ENCODE measurements around the gene SDK1.

The SDK1 gene

DNA sequence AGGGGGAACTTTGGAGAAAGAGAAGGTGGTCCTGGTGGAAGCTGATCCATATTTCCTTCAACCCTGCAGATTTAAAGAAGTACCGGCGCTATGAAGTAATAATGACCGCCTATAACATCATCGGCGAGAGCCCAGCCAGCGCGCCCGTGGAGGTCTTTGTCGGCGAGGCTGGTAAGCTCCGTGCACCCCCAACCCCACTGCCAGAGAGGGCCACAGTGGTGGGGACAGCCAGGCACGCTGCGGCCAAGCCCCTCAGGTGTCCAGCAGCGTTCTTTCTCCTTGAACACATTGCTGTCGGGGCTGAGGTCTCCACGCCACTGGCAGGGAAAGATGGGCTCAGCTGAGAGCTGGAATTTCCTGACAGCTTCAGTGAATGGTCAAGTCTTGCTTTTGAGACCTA, 877.4 kb downstream of the SDK1 start:
- DNase-seq (ENCODE audit: low read depth): no peak

DNA sequence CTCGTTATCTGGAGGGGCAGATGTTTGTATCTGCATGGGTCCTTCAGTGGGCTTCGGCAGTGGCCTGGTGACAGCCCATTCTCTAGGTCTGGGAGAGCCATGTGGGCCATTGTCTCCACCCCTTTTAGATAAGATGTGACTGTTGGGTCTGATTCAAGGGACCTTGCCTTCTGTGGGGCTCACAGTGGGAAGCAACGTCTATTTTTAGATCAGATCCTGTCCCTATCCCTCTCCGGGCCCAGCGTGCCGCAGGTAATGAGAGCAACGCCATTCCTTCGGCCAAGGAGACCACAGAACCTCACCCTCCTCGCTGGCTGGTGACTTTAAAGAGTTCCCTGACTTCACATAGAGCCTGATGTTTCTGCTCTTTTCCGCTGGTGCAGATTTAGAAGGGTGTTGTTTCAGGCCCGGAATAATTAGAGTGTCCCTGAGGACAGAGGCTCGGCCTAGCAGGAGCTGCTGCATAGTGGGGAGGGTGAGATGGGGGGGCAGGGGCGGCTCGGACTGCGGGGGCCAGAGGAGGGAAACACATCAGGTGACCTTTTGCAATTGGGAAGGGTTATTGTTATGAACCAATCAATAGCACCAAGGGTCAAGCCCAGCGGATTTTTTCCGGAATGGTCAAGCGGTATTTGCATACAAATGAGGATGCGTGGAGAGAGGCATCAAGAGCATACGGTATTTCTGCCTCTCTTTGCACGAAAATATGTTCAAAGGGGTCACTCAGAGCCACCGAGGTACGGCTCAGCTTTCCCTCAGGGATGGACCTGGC, 878.0 kb downstream of the SDK1 start:
- DNase-seq (ENCODE audit: low read depth): no peak

GRCh38 chr7:4179688-4180380, 878.8 kb downstream of the SDK1 start:
- DNase-seq (ENCODE audit: low read depth): no peak

DNA sequence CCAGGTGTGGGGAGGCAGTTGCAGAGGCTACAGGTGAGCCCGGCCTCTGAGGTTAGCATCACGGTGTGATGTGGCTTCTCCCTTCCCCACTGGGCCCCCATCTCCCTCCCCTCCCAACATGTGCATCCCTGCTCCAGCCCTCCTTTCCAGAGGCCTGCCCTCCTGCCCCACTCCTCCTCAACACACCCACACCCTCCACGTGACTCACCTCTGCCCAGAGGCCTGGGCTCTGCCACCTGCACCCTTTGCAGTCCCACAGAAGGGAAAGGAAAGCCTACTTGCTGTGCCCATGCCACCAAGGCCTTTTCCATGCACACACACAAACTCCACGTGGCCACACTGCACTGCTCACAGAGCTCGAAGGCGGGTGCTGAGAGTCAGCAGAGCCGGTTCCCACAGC, 880.4 kb downstream of the SDK1 start:
- no peak for DNase-seq (ENCODE audit: low read depth)

GRCh38 chr7:4182605-4183300, 881.7 kb downstream of the SDK1 start:
- no peak for DNase-seq (ENCODE audit: low read depth)

DNA sequence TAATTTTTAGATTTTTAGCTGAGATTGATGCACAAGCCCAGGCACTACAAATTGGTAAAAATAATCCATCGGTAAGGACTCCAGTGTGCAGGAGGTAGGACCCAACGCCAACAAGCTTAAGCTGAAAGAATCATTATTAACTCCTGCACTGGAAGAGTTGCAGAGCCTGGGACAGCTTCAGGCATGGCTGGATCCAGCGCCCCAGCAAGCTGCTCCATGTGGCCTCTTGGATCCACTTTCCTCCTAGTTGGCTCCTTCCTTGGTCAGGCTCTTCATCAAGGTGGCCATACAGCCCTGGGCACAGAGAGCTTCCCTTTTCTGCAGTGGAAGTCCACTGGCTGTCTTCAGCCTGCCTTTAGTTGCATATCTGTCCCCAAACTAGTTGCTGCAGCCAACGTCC, 883.6 kb downstream of the SDK1 start:
- DNase-seq (ENCODE audit: low read depth): no peak

DNA sequence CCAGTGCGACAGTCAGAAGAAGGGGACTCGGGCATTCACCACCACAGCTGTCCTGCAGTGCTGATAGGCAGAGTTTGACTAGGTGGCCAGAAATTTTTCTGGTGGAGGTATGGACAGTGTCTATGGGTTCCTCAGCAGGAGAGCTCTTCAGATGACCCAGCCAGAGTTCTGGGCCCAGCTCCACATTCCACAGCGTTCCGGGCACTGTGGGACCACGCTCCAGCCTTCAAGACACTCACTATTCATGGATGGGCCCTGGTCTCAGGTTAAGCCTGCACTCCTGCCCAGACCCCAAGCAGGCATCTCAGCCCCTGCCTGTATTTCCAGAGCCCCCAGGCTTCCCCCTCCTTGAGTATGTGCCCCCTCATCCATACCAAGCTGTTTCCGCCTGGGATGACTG, 884.1 kb downstream of the SDK1 start:
- no peak for DNase-seq (ENCODE audit: low read depth)

DNA sequence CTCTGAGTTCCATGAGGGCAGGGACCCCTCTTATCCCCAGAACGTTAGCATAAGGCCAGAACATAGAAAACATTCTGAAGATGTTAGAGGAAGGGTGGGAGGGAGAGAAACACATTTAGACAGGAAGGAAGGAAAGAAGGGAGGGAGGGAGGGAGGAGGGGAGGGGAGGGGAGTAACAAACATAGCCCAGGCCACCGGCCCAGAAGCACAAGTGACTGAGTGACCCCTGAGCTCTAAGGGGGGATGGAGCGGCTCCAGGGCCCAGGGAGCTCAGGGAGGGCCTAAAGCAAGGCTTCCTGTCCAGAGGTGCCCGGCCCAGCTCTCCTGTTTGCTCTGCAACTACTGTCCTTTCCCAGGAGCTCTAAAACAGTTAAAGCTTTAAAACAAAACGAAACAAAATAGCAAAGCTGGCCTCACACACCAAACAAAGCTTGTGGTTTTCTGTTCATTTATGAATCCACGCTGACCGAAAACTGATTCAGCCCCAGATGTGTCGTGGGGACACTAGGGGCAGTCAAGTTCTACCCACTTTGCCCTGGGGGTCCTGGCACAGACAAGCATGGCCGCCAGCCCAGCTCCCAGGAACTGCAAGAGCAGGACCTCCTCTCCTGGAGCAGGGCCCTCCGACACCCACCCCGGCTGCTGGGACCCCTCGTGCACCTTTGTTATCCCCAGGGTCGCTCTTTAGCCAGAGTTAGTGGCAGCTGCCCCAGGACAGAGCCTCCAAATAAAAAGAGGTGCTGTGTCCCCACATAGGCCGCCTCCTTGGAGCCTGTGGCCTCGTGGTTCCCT, 884.9 kb downstream of the SDK1 start:
- DNase-seq (ENCODE audit: low read depth): no peak

- DNase-seq (ENCODE audit: low read depth): no peak
Measured at GRCh38 chr7:4186513-4186780, 885.4 kb downstream of the SDK1 start.

GRCh38 chr7:4188651-4189050, 887.6 kb downstream of the SDK1 start:
- no peak for DNase-seq (ENCODE audit: low read depth)

DNA sequence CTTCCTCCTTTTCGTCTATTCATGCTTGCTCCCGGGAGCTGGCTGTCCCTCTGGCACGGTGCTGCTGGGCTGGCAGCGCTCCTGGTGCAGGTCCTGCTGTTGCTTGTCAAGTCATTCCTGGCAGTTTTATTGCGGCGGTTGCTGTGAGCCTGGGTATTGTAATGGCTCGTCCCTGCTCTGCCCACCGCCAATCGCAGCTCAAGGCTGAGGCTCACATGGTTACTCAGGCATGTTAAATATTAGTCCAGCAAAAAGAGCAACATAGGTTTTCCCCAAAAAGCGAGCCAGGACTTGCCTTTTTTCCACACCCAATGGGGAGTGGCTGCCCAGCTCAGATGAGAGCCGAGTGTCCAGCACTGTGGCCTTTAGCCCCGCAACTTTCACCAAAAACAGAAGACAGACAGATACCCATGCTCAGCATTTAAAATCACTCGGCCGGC, 888.1 kb downstream of the SDK1 start:
- DNase-seq (ENCODE audit: low read depth): peak; percentile 43

DNA sequence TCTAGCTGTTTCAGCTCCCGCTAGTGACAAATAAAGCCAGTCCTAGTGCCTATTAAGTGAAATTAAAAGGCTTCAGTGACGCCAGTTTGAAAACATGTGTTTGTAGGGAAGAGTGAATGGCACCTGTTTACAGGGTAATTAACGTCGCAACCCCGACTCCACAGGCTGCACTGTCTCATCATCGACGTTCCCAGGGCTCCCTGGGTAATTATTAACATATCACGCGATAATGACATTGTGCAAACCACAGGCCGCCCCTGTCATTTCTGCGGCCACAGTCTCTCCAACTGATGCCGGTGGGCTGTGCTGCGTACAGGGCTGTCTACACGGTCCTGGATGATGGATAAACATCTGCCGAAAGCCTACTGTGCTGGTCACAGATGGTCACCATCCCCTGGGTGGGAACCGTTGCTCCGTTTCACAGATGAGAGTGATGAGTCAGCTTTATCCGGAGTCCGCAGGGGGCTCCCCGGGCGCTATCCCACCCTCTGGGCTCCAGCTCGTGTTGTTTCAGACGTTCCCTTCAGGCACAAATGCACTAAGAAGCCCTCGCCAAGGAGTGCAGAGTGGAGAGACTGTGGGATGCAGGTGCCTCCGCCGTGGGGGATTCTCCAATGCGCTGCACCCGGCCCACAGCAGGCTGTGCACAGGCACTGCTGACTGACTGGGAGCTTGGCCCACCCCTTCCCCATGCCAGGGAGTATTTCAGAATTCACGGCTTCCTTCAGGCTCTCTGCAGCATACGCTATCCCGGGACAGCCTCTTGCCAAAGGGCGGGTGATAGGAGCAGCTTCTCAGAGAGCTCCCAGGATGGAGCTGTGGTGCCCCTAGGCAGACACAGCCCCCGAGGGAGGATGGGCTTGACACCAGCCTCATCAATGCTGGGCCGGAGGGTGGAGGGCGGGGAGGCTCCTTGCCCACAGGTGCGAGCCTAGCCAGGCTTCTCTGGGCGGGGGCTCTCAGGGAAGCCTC, 889.2 kb downstream of the SDK1 start:
- no peak for DNase-seq (ENCODE audit: low read depth)

- DNase-seq (ENCODE audit: low read depth): no peak
Measured at GRCh38 chr7:4191046-4191445, 890.0 kb downstream of the SDK1 start.

DNA sequence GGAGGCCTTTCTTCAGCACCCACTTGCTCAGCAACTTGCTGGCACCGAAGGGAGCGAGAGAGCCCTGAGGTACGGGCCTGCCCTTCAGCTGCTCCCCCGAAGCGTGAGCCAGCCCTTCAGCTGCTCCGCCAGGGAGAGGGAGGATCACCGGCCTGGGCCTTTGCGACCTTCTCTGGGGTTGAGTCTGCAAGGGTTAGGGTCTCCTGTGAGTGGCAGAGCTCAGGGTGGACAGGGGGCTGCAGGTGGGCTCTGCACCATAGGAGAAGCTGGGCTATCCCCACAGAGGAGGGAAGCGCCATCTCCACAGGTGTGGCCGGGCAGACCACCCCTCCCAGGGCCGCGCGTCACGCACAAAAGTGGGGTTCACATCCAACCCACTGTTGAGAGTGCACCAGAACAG, 890.5 kb downstream of the SDK1 start:
- no peak for DNase-seq (ENCODE audit: low read depth)

DNA sequence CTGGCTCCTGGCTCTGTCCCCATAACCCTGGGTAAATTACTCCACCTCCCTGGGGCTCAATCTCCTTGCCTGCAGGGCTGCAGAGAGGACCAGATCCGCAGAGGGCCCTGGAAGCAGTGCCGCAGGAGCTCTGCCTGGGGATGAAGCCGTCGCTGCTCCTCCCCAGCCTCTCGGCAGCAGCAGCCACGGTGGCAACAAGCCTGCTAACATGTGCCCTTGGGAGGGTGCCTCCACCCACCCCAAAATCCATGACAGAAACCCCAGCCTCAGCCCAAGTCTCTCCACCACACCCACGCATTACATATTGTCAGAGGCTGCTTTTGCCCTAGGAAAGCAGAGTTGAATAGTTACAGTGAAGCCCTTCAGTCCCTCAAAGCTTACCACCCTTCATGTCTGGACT, 894.6 kb downstream of the SDK1 start:
- DNase-seq (ENCODE audit: low read depth): no peak

GRCh38 chr7:4196121-4196819, 895.2 kb downstream of the SDK1 start:
- DNase-seq (ENCODE audit: low read depth): no peak

DNA sequence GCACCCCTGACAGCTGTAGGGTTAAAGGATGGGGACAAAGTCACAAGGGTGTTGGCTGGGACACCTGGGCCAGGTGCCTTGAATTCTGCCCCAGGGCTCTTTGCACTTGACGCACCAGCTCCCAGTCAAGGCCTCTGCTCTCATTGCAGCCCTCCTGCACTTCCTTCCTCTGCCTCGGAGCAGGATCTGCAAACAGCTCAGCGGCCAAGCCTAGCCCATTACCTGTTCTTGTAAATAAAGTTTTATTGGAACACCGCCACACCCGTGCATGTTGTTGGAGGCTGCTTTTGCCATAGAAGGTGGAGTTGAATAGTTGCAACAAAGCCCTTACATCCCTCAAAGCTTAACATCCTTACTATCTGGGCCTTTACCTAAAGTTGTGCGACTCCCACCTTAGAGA, 897.2 kb downstream of the SDK1 start:
- DNase-seq (ENCODE audit: low read depth): no peak

DNA sequence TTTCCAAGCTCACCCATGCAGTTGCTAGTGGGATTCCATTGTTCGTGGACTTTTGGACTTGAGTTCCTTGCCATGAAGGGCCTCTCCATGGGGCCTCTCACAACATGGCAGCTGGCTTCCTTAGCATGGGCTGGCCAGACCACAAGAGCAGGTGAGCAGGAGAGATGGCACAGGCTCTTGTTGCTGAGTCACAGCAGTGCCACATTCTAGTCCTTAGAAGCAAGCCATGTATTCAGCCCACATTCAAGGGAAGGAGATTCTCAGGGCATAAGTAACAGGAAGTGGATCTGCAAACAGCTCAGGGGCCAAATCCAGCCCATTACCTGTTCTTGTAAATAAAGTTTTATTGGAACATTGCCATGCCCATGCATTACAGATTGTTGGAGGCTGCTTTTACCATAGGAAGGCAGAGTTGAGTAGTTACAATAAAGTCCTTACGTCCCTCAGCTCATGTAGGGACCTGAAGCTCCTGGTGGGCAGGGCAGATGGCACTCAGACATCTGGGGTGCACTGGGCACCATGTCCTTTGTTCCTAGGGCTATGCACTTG, 899.6 kb downstream of the SDK1 start:
- no peak for DNase-seq (ENCODE audit: low read depth)

- no peak for DNase-seq (ENCODE audit: low read depth)
Measured at GRCh38 chr7:4201566-4201965, 900.5 kb downstream of the SDK1 start.

- DNase-seq (ENCODE audit: low read depth): no peak
Measured at GRCh38 chr7:4202154-4202736, 901.2 kb downstream of the SDK1 start.
